ENCODE measurements around the gene CBR1.

- TF ChIP-seq, protein P1, sequence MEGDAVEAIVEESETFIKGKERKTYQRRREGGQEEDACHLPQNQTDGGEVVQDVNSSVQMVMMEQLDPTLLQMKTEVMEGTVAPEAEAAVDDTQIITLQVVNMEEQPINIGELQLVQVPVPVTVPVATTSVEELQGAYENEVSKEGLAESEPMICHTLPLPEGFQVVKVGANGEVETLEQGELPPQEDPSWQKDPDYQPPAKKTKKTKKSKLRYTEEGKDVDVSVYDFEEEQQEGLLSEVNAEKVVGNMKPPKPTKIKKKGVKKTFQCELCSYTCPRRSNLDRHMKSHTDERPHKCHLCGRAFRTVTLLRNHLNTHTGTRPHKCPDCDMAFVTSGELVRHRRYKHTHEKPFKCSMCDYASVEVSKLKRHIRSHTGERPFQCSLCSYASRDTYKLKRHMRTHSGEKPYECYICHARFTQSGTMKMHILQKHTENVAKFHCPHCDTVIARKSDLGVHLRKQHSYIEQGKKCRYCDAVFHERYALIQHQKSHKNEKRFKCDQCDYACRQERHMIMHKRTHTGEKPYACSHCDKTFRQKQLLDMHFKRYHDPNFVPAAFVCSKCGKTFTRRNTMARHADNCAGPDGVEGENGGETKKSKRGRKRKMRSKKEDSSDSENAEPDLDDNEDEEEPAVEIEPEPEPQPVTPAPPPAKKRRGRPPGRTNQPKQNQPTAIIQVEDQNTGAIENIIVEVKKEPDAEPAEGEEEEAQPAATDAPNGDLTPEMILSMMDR (conservative IDR thresholded peaks at IDR 0.05; ENCODE audit: low read length): no peak
- no peak for TF ChIP-seq EZH2phosphoT487 (IDR thresholded peaks at IDR 0.05; ENCODE audit: borderline replicate concordance)
Observed at GRCh38 chr21:36070999-36071398, 1.2 kb downstream of the CBR1 start.

Data from Loucy (cell line).